IPS-NIHi11 (cell line): ENCODE results near the gene FARS2.
"Not testable (repeated sequence)": the region's sequence is repeated elsewhere in the genome, so short reads cannot be mapped to it uniquely, and the experiment has no call there.

Source experiments
- DNase-seq: peaks from one replicate; pipeline ENCODE4 v3.0.0; 2012; ENCODE audit warnings: mixed read lengths, low spot score

FARS2 gene

DNA sequence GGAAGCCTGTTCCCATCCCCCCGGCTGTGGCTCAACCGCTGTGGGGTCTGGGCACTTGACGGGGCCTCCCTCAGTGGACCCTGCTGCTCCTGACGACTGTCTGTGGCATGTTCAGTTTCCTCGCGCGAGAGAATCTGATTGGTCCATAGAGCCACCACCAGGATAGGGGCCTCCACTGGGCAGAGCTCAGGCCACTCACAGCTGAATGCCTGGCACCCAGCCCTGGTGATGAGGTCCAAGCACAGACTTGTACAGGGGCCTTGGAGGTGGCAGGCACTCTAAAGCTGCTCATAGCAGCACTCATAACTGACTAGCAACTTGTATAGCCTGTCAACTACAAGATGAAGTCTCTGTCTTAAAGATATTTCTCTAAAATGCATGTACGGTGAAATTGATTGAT, 377.4 kb downstream of the FARS2 start:
- no peak for DNase-seq

DNA sequence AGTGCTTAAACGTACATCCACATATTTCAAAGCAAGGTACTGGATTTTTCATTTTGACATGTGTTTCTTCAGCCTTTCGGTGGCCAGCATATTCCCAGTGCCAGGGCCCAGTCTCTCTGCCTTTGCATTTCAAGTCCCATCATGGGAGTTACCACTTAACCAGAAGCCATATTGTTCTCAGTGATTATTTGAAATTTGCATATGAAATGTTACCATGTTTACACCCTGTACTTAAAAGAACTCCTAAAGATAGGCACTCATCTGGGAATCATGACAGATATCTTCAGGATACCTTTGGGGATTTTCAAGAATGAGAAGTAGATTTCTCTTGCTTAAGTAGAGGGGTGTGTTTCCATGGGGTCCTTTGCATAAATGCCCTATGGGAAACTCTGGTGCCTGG, 377.9 kb downstream of the FARS2 start:
- DNase-seq: no peak

DNA sequence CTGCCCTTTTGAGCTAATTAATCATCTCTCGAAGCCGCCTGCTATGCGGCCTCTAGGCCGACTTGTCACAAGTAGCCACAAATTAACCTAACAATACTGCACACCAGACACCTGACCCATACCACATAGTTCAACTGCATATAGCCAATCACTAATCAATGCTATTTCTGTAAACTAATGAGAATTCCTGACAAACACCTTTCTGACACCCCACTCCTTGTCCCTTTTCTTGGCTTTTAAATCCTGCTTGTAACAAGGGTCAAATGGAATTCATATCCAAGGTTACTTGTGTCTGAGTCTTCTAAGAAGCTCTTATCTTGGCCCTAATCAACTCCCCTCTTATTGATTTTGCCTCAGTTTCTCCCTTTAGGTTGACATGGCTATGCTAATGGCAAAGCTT, 379.3 kb downstream of the FARS2 start:
- no peak for DNase-seq

DNA sequence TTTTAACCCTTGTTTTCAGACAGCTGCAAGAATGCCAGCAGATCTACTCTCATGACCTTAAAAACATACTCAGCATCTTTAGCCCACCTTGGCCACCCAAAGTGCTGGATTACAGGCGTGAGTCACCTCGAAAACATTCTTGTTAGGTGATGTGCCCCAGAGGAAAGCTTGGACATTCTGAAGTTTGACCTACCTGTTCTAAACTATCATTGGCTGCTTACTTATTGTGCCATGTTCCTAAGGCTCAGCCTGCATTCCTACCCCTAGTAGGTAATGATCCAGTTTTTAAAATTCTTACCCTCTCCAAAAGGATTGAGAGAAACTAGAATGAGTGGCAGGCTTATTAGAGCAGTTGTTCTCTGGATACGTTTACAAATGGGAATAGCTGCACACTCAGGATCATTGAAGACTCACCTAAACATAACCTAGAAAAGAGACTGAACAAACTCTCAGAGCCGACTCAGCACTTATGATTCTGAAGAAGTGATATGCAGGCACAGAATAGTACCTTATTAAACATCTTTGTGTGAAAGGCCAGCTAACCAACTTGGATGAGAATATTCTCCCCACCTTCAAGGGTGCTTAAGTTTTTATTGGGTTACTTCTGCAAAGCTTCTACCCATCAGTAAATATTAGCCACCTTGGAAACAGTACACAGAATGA, 383.3 kb downstream of the FARS2 start:
- no peak for DNase-seq

DNA sequence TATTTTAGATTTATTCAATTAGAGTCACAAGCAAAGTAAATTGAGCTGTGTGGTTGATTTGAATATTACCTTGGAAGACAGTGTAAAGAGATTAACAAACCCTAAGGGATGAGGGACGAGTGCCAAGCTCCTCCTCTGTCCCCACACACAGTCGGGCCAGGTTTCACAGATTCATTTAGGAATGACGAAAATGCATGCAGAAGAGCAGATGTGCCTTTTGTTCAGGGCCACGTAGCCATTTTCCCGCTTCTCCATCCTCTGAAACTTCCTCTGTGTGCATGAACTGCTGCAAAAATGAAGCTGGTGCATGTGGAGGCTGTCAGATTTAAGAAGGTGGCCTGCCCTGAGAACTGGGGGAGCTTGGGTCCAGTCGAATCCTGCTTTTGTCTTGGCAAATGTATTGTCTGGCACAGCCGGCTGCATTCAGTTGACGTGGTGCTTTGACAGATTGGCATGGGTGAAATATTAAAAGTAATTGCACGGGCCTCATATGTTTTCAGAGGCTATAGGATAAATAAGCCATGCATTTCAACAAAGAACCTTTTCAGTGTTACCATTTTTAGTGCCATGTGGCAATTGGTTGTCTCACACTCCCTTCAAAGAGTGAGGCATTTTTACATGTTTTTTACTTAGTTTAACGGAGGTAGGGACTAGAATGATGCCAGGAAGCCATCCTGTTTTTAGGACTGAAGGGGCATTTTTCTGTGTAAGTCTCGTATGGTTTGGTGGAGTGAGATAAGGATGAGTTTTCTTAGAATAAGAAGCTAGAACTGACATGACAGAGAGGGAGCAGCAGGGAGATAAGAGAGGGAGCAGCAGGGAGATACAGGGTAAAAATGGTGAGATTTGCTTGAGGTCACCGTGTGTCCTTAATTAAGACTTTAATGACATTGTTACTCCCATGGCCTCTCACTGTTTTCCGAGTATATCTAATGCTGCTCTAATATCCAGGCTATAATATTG, 384.3 kb downstream of the FARS2 start:
- DNase-seq: no peak

DNA sequence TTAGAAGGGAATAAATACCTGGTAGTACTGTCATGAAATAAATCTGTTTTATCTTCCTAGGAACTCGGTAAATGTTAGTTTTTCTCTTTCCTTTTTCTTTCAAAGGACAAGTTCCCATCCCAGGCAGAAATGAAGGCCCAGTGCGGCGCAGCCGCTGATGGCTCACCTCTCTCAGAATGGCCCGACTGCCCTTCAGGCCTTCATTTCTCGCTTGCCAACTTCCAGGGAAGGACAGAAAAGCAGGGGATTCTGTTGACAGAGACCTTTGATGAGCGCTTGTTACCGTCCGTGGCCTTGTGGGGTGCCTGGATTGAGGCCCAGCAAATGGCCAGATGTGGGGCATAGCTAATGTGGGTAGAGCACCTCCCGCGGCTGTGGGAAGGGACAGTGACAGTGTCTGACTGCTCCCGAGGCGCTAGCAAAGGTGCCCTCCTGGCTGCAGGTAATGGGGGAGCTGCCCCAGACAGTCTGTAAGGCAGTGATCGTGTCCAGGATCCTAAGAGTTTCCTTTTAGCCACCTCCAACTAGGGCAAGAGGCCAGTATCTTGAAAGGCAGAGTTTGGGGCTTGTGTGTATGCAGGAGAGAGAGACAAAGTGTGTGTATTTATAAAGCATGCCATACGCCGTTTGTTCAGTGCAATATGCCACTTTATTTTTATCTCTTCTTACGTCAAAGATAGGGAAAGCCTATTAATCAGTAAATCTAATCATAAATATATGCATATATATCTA, 391.3 kb downstream of the FARS2 start:
- DNase-seq: no peak

DNA sequence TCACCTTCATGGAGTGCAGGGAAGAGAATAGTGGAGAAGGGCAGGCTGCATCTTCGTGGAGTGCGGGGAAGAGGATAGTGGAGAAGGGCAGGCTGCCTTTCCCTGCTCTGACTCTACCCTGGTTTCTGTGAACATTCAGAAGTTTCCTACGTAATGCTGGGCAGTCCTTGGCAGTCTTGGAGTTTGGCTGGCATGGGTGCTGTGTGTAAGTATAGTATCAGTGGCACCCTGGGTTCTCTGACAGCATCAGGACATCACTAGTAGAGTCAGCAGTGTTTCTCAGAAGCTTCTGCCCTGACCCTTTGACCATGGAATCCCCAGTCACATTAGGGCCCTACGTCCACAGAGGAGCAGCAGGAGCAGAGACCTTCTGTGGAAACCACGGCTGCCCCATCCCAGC, 392.5 kb downstream of the FARS2 start:
- no peak for DNase-seq

DNA sequence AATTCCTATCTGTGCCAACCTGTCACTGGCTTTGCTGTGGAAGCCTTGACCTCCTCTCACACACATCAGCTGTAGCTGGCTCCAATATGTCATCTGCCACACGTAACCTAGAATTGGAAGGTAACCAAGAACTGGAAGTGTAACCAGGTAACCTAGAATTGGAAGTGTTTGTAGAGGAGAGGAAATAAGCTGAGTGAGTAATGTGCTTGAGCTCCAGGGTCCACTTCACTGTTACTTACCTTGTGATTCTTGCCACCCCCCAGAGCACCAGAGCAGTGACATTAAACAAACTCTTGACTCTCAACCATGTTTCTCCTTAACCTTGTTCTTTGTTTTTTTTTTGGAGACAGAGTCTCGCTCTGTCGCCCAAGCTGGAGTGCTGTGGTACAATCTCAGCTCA, 394.9 kb downstream of the FARS2 start:
- DNase-seq: no peak

DNA sequence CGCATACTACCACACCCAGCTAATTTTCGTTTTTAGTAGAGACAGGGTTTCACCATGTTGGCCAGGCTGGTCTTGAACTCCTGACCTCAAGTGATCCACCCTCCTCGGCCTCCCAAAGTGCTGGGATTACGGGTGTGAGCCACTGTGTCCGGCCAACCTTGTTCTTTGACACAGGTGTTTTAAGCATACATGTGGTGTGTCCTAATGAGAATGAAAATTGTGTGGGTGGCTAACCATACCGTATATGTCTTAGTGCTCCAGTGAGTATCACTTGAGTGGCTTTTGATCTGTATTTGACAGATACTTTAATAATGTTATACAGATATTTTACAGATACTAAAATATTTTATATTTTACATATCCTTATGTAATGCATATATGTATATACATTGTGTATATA, 395.4 kb downstream of the FARS2 start:
- not testable (repeated sequence) for DNase-seq

DNA sequence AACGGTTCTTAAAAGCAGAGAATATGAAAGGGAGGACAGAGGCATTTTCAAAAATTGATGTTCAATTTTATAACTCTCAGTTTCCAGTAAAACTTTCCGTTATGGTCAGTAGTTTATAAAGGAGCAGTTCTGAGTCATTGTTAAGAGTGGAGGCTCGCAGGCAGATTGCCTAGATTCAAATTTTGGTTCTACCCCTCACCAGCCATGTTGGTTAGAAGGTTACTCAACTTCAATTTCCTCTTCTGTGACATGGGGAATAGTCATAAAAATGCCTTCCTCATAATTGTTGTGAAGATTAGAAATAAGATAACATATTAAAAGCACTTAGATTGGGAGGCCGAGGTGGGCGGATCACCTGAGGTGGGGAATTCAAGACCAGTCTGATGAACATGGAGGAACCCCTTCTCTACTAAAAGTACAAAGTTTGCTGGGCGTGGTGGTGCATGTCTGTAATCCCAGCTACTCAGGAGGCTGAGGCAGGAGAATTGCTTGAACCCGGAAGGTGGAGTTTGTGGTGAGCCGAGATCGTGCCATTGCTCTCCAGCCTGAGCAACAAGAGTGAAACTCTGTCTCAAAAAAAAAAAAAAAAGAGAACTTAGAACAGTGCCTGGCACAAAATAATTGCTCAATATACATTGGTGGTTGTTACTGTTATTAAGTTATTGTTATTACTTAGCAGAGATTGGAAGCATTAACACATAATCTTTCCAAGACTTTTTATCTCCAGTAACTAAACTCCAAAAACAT, 396.5 kb downstream of the FARS2 start:
- no peak for DNase-seq

DNA sequence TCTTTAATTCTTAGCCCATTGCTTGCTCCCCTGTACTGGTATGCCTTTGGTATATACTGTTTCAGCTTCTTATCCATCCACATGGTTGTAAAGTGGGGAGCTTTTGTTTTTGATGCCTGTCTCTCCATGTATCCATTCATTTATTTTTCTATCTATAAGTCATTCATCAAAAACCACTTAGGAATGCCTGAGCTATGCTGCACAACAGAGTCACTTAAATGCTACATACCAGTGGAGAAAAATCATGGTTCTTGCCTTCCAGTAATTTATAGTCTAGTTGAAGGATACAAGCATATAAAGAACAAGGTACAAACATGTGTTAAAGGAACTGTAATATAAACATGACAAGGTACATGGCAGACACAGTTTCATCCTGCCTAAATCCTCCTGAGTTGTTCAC, 398.2 kb downstream of the FARS2 start:
- DNase-seq: no peak

DNA sequence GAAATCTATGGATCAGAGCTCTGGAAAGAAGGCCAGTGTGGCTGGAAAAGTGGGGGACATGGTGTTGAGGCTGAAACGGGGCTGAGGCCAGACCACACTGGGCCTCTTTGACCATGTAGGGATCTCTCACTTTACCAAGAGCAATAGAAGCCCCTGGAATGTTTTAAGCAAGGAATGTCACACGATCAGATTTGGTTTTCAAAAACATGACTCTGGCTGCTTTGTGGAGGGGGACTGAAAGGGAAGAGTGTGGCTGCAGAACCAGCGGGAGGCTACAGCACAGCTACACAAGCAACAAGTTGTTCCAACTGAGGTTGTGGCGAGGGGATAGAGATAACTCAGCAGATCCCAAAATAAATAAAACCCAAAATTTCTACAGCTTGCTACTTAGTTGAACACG, 399.5 kb downstream of the FARS2 start:
- no peak for DNase-seq

DNA sequence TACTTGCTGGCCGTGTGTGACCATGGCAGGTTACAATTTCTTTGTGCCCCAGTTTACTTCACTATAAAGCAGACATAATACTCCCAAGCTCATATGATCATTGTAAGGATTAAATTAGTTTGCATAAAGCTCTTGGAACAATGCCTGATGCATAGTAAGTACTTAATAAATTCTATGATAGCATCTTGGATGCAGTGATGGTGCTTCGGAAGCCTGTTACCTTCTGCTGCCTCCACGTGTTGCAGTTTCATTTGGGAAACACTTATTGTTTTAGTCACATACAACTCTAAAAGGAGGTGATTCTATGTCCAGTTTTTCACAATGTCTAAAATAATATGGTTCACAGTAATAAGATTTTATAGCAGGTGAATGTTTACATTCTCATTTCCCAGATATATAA, 401.5 kb downstream of the FARS2 start:
- no peak for DNase-seq

DNA sequence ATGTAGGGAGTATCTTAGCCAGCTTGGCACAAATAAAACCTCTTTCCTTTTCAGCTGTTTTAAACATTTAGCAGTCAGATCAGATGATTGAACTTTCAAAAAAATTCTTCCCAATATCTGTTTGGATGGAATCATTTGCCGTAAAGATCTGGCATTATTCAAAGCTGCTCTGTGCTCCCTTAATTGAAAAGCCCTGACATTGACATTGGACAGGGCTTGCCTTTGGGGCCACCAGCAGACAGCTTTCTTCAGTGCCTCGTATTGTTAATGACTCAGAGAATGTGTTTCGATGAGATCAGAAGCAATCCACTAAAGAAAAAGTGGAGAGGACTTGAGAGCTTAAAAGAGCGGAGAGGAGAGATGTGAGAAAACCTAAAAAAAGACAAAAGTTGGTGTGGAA, 401.9 kb downstream of the FARS2 start:
- no peak for DNase-seq

DNA sequence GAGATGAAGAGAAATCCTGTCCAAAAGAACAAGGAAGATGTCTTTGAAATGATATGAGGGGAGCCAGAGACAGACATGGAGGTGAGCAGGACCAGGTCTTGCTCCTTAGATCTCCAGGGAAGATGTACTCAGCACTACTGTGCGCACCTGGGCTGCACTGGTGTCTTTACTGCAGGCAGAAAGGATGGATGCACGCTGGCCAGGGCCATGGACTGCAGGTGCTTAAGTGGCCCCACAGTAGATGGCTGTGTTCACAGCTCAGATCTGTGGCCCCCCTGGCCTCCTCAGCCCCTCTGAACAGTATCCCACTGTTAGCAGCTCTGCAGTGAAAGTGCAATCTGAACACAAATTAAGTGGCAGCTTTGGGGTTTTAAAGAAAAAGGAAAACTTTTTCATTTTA, 402.4 kb downstream of the FARS2 start:
- DNase-seq: no peak

DNA sequence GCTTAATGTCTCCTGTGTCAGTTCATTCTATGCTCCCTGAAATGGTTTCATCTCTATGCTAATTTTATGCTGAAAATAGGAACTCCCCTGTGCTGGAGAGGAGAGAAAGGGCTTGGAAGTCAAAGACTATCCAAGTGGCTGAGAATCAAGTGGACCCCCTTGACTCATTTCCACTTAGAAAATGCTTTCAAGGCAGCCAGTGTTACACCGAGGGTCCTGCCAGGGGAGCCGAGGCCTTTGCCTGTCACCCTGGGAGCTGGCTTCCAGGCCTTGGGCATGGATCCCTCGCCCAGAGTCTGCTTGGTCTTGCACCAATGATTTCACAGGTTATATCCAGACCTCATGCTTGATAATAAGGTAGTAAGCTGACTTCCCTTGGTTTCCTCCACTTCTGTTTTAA, 402.8 kb downstream of the FARS2 start:
- DNase-seq: no peak

DNA sequence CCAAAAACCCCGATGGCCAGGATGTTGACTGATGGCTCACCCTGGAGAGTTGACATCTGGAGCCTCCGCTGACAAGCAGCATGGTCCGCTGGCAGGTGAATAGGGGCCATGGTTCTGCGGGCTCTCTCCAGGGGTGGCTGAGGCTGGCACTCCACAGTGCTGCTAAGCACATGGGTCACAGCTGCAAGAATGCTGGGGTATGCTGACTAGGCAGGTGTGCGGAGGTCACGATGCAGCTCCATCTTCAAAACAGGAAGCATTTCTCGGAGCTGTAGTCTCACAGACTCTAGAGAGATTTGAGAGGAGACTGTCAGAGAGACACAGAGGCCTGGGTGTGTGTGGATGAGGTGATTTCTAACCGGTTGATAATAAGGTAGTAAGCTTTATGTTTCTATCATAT, 403.9 kb downstream of the FARS2 start:
- no peak for DNase-seq

DNA sequence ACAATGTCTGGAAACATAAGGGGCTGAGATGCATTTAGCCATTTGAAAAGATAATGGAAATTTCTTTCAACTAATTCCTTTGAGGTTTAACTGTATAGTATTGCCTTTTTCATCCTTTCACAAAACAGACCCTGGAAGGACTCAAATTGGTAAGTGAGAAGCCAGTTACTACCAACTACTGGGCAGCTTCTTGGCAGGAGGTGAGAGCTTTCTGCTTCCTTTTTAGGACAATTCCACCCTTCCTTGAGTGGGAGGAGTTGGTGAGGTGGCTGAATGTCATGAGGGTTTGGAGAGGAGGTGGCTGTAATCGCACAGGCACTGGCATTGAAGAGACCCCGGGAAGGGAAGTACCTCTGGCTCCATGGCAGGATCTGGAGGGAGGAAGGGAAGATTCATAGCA, 404.4 kb downstream of the FARS2 start:
- no peak for DNase-seq

DNA sequence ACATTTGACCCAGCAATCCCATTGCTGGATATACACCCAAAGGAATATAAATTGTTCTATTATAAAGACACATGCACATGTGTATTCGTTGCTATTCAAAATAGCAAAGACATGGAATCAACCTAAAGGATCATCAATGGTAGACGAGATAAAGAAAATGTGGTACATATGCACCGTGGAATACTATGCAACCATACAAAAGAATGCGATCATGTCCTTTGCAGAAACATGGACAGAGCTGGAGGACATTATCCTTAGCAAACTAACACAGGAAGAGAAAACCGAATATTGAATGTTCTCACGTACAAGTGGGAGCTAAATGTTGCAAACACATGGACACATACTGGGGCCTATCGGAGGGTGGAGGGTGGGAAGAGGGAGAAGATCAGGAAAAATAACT, 405.4 kb downstream of the FARS2 start:
- no peak for DNase-seq

DNA sequence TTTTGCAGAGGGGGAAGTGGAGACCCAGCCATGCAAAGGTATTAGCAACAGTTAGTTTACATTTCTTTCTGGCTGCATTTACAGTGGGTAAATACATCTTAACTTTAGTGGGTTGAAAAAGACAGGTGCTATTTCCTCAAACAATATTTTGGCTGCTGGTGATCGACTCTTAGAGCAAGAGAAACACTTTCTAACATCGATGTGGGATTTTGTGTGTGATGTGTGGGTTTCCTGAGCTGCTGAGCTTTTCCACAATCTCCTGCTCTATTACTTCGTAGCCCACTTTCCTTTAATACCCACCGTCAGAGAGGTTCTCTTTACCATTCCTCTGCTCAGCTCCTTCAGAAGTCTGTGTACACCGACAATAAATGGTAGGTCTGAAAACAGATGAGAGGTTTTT, 406.4 kb downstream of the FARS2 start:
- DNase-seq: no peak

DNA sequence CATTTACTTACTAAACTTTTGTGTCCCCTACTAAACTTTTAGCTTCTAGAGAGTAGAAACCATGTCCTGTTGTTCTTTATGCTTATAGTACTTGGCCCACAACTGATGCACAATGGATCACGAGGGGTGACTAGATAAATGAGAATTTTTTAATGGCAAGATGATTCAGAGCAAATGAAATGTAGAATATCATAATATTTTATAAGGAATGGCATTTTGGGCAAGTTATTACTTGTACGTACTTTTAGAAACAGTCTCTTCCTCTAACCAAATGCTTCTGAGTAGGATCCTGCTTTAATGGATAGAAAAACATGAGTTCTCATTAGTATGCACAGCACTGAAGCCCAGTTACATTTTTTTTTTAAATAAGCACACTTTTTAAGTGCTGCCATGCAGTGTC, 409.1 kb downstream of the FARS2 start:
- DNase-seq: no peak
